Tibial nerve (tissue), 4 donors: ENCODE data around the gene TMEFF2.

Experiments used
- CTCF ChIP-seq, 5 experiments: fragments of 200-600 bp in 3 of 5; fragments of 450-650 bp in 2 of 5; sonication (generic) in 3 of 5; IDR thresholded peaks; one replicate each; pipeline ENCODE4 v1.5.1; 2016 to 2019; ENCODE audit warnings: antibody characterized with exemption in 5 of 5, mild to moderate bottlenecking in 3 of 5, moderate library complexity in 2 of 5
- EP300 ChIP-seq, 2 donors: sonication (generic); formaldehyde crosslinking; IDR thresholded peaks; one replicate each; pipeline ENCODE4 v1.6.1; 2017; ENCODE audit warnings: antibody characterized with exemption in 2 of 2, mild to moderate bottlenecking in 1 of 2
- POLR2A ChIP-seq, 2 donors: fragments of 450-650 bp; IDR thresholded peaks; one replicate each; pipeline ENCODE4 v1.6.1; 2017; ENCODE audit warnings: antibody characterized with exemption in 2 of 2, mild to moderate bottlenecking in 2 of 2, moderate library complexity in 2 of 2

DNA sequence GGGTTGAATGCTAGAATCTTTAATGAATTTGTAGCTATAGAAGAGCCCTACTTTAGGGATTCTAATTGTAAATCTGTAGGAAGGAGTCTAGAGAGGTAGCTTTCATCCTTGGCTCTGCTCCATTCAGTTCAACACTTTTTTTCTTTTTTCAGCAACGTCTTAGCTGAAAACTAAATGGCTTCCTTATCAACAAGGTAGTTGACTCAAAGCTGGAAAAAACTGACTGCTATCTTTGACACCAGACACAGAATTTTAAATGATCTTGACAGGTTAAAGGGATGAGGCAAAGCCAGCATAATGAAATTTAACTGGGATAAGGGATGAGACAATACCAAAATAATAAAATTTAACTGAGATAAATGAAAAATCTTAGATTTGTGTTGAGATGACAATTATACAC is 54.9 kb downstream of the TMEFF2 start:
- TF ChIP-seq CTCF (IDR thresholded peaks at IDR 0.05) (no peak), POLR2A (IDR thresholded peaks at IDR 0.05) (no peak), EP300 (IDR thresholded peaks at IDR 0.05) (no peak)
